NCI-H2107 treated with DMSO at 0.1 percent for 48 hours (cell line): ENCODE results near the gene YKT6.
A peak's percentile ranks its signal among the peaks of the same experiment; 100 is the strongest.

Experiments
- DNase-seq: peaks from one replicate; lab custom pipeline; 2025; ENCODE audit not compliant: unreplicated experiment; lab: John Stamatoyannopoulos, UW

Gene YKT6

GRCh38 chr7:44217852-44218402 lies 17.1 kb downstream of the YKT6 start:
- DNase-seq = no peak

GRCh38 chr7:44218418-44219201 lies 17.8 kb downstream of the YKT6 start:
- no peak for DNase-seq

- DNase-seq = no peak
Measured at GRCh38 chr7:44219371-44220045, 18.7 kb downstream of the YKT6 start.

- DNase-seq = no peak
Measured at GRCh38 chr7:44220046-44220357, 19.2 kb downstream of the YKT6 start.

GRCh38 chr7:44220358-44221112 lies 19.8 kb downstream of the YKT6 start:
- no peak for DNase-seq

- no peak for DNase-seq
Measured at GRCh38 chr7:44221231-44221791, 20.5 kb downstream of the YKT6 start.

GRCh38 chr7:44222074-44222473 lies 21.3 kb downstream of the YKT6 start:
- DNase-seq = peak; percentile 18

GRCh38 chr7:44222776-44223261 lies 22.0 kb downstream of the YKT6 start:
- DNase-seq = no peak

- DNase-seq = peak; percentile 70
Measured at GRCh38 chr7:44223362-44224079, 22.7 kb downstream of the YKT6 start.

- DNase-seq = no peak
Measured at GRCh38 chr7:44224080-44224973, 23.5 kb downstream of the YKT6 start.

- DNase-seq = no peak
Measured at GRCh38 chr7:44224974-44225565, 24.3 kb downstream of the YKT6 start.

- DNase-seq = peak; percentile 9
Measured at GRCh38 chr7:44225566-44226395, 25.0 kb downstream of the YKT6 start.

GRCh38 chr7:44226396-44226753 lies 25.6 kb downstream of the YKT6 start:
- no peak for DNase-seq

GRCh38 chr7:44227911-44228310 lies 27.1 kb downstream of the YKT6 start:
- no peak for DNase-seq

GRCh38 chr7:44228571-44229350 lies 28.0 kb downstream of the YKT6 start:
- DNase-seq = no peak

GRCh38 chr7:44229546-44230105 lies 28.8 kb downstream of the YKT6 start:
- no peak for DNase-seq

- DNase-seq = no peak
Measured at GRCh38 chr7:44230286-44230685, 29.5 kb downstream of the YKT6 start.
